Ramos (cell line): ENCODE results near the gene ZCCHC3.
"Not testable (repeated sequence)": the region's sequence is repeated elsewhere in the genome, so short reads cannot be mapped to it uniquely, and the experiment has no call there.

Source experiments
- in situ Hi-C: fragments of 300-500 bp; cut with MboI; formaldehyde crosslinking; loops from one replicate; pipeline ENCODE4 v1.14.3; 2022; ENCODE audit warnings: low sequenced_read_pairs; ENCODE audit not compliant: unreplicated experiment

Gene ZCCHC3

DNA sequence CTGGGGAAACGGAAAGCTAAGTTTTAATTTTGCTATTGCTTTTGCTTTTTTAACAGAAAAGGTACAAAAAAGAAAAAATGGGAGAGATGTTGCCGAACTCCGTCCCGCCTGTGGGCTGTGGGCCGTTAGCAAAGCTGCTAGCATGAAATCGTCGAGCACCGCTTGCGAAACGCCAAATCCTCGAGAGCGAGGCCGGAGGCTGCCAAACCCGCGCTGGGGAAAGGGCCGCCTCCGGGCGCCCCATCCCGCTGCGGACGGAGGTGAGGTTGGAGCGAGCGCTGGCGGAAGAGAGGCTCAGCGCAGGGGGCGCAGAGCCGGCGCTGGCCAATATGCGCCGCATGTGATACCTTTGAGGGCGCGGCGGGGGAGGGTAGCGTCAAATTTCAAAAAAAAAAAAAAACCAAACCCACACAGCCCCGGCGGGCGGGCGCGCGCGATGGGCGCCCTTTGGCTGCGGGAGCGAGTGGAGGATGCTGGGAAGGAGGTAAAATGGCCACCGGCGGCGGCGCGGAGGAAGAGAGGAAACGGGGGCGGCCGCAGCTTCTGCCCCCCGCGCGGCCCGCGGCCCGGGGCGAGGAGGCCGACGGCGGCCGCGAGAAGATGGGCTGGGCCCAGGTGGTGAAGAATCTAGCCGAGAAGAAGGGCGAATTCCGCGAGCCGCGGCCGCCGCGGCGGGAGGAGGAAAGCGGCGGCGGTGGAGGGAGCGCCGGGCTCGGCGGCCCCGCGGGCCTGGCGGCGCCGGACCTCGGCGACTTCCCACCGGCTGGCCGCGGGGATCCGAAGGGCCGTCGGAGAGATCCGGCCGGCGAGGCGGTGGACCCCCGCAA is at the start of gene ZCCHC3:
Gene ZCCHC3 (plus strand): TSS at position 473 of the 827 bp plus-strand sequence. CDS start 17 bp downstream, at position 490.
- in situ Hi-C loops = no loop called here

- in situ Hi-C loops = no loop called here
Observed at GRCh38 chr20:251354-251753, 46.0 kb upstream of the ZCCHC3 start.

- in situ Hi-C loops = no loop called here
Observed at GRCh38 chr20:252801-253200, 44.6 kb upstream of the ZCCHC3 start.

DNA sequence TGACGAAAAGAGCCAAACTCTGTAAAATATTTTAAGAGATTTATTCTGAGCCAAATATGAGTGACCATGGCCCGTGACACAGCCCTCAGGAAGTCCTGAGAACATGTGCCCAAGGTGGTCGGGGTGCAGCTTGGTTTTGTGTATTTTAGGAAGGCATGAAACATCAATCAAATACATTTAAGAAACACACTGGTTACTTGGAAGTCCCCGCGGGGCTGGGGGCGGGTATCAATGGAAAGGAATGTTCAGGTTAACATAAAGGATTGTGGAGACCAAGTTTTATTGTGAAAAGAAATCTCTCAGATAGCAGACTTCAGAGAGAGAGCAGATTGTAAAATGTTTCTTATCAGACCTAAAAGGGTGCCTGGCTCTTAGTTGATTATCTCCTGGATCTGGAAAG is 43.9 kb upstream of the ZCCHC3 start:
- in situ Hi-C loops = not testable (repeated sequence)

DNA sequence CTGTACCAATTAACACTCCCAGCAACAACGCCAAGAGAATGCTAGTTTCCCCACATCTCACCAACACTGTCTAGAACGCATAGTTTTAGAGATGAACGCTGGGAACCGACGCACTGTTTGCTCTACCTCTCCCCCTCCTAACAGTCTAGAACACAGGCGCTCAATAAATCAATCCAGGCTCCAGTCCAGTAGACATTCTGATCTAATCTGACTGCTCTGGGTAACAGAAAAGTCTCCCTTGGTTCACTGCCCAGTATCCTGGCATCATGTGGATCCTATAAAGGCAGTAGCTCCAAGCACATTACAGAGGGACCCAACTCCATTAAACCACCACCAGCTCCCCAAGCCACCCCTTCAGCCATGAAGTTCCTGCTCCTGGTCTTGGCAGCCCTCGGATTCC is 40.0 kb upstream of the ZCCHC3 start, which contains the start of gene DEFB132:
Gene DEFB132 (plus strand): TSS at position 306 of the 400 bp plus-strand sequence. CDS start 55 bp downstream, at position 361.
- in situ Hi-C loops = no loop called here

DNA sequence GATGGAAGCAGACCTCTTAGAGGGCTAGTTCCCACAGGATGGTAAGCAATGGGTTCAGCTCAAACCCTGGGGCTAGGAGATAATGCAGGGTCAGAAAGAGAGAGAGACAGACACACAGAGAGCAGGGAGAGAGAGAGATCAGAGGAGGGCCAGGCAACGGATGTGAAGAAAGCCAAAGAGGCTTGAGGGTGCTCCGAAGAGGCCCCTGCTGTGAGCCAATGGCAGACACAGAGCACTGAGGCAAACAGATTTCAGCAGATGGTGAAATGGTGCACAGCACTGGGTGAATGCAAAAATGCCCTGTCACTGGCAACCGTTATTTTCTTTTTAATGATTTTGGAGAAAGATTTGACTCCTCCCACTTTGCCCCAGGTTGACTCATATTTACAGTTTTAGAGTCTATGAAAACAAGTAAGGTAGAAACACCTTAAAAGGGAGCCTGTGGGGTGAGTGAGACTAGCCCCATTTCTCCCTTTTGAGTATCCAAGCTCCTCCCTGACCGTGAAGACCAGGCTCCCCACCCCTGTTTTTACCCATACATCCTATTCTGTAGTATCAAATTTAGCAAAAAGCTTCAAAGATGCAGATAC is 39.0 kb upstream of the ZCCHC3 start:
- in situ Hi-C loops = no loop called here

- in situ Hi-C loops = no loop called here
Observed at GRCh38 chr20:258963-259362, 38.4 kb upstream of the ZCCHC3 start.

DNA sequence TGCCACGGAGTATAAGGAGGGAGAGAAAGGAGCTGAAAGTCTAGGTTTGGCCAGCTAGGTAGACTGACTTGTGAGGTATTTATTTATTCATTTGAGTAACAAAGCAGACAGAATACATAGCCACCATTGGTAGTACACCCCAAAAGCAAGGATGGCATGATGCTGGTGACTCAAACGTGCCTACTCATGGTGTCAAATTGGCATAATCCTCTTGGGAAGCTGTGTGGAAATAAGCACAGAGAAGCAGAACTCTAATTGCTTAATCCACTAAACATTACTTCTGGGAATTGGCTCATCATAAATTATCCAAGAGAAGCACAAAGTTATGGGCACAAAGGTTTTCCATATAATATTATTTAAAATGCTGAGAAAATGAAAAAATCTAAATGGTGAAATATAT is 37.4 kb upstream of the ZCCHC3 start:
- in situ Hi-C loops = no loop called here

DNA sequence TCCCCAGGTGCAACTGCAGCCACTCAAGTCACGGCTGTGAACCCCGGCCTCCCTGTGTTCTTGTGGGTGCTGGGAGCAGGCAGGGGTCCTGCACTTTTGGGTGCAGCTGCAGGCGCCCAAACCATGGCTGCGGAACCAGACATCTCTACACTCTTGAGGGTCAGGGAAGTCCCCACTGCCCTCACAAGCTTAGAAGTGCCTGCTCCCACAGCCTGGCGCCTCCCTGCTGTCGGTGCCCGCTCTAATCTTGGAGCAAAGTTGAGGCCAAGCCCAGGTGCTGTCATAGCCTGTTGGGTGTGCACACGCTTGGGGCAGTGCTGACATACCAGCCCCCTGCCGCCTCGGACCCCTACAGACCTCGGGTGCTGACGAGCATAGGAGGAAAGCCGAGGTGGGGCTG is 33.7 kb upstream of the ZCCHC3 start:
- in situ Hi-C loops = no loop called here

DNA sequence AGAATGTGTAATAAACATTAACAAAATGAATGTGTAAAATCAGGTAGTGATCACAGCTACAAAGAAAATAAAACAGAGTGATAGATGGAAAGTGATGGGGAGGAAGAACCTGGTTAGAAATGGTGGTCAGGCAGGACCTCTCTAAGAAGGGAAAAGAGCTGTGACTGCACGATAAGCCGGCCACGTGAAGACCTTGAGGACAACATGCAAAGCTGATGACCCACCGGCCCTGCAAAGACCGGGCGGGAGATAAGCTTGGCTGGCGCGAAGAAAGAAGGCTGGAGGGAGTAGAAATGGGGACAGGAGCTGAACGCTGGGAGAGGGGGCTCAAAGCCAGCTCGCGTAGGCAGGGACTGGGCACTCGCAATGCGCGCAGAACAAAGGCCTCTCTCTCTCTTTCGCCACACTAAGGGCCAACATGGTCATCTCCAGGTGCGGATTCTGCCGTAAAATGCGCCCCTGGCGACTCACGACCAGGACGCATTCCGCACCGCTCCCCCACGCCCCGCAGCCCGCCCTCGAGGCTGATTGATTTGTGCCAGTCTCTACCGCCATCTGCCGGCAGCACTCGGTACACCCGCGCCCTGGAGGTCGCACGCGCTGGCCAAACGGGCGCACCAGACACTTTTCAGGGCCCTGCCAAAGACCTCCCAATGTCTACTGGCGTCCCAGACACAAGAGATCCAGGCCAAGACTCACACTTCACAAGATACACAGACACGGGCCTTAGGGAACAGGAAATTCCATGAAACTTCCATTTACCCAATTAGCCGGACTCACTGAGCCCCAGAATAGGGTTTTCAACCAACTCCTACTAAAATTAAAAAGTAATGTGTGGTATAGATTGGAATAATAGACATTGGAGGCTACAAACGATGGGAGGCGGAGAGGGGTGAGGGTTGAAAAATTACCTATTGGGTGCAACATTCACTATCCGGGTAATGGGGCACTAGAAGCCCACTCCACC is 30.5 kb upstream of the ZCCHC3 start:
- in situ Hi-C loops = no loop called here

DNA sequence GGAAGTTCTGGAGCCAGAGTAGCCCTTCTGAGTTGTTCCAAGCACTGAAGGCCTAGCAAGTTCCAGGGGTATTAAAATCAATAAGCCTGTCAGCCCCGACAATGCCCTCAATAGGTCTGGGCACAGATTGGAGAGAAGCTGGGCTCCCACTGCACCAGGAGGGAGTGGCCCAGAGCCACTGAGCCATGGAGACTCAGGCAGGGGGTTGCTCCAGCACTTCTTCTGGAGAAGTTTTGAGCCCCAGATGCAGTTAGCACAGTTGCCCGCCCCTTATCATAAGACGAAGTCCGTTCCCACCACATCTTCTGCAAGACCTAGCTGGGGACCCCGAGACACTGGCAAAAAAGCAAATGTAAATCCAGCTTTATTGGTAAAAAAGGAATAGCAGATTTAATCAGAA is 26.9 kb upstream of the ZCCHC3 start:
- in situ Hi-C loops = no loop called here

- in situ Hi-C loops = no loop called here
Observed at GRCh38 chr20:271069-271468, 26.3 kb upstream of the ZCCHC3 start.

- in situ Hi-C loops = no loop called here
Observed at GRCh38 chr20:271528-271927, 25.8 kb upstream of the ZCCHC3 start.

DNA sequence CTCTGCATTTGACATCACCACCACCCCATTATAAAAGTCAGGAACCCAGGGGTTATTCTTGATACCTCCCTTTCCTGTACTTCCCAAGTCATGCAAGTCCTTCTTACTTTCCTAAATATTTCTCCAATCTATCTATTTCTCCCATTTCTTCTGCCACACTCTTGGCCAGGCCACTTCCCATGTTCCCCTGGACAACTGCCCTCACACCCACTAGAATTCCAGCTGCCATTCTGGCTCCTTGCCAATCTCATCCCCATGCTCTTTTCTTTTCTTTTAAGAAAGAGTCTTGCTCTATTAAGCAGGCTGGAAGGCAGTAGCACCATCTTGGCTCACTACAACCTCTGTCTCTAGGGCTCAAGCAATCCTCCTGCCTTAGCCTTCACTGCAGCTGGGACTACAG is 24.7 kb upstream of the ZCCHC3 start:
- in situ Hi-C loops = no loop called here

- in situ Hi-C loops = no loop called here
Observed at GRCh38 chr20:273884-274283, 23.5 kb upstream of the ZCCHC3 start.

GRCh38 chr20:275791-276190 is 21.6 kb upstream of the ZCCHC3 start:
- in situ Hi-C loops = no loop called here

GRCh38 chr20:276620-277495 is 20.5 kb upstream of the ZCCHC3 start:
- in situ Hi-C loops = no loop called here

DNA sequence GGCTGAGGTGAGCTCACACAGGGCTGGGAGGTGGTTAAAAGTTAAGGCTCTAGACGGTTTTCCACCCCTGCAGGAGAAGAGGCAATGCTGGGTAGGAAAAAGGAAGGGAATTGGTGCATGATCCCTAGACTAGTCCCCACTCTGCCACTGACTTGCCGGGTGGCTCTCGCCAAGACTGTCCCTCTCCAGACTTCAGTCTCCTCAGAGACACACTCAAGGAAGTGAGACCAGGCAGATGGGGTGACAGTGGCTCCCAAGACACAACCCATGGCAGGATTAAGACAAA is 19.9 kb upstream of the ZCCHC3 start:
- in situ Hi-C loops = no loop called here

DNA sequence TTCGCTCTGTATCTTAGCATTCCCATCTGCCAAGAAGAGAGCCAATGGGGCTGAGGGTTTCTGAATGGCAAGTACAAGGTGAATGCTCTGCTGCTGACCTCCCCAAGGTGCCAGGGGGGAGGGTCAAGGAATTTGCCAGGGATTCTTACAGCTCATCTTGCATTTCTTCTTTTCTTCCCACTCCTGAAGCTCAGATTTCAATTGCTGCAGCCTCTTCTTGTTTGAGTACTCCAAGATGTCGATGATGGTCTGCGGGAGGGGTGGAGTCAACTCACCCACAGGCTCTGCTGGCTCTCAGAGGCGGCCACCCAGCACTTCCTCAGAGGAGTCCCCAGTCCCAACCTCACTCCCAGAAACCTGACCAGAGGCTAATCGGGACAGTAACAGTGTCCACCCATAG is 19.2 kb upstream of the ZCCHC3 start:
- in situ Hi-C loops = no loop called here
